CD14-positive monocyte (primary cell): ENCODE measurements around the gene KRT6C. TPM values are rescaled to one million over a fixed set of nuclear protein-coding genes. Genes with fewer than 3 reads are reported as not detected.

Source experiments
- DNase-seq, 3 donors: peaks; one replicate each; pipeline ENCODE4 v3.0.0-alpha.2; 2011 to 2022
- H2AFZ ChIP-seq: 2 replicates; pipeline ENCODE4 v1.6.0; 2012; ENCODE audit warnings: mild to moderate bottlenecking, low read depth, low read length, inconsistent platforms; ENCODE audit not compliant: insufficient read depth, poor library complexity, severe bottlenecking
- H3K27ac ChIP-seq, 2 donors: 1 replicate in 1 of 2; 2 replicates in 1 of 2; pipeline ENCODE4 v1.5.1; 2012 to 2013; ENCODE audit warnings: low read length in 2 of 2, control low read depth in 1 of 2, inconsistent platforms in 1 of 2, low read depth in 1 of 2, mild to moderate bottlenecking in 1 of 2
- H3K27me3 ChIP-seq, 2 donors: one replicate each; pipeline versions ENCODE4 v1.6.0 to v1.6.1; 2011 to 2013; ENCODE audit warnings: low read length in 2 of 2; ENCODE audit not compliant: control insufficient read depth in 2 of 2, insufficient read depth in 2 of 2
- H3K36me3 ChIP-seq, 2 donors: replicated peaks in 1 of 2; 1 replicate in 1 of 2; 2 replicates in 1 of 2; pipeline versions ENCODE4 v1.5.1 to v1.6.1; 2012 to 2013; ENCODE audit warnings: low read length in 2 of 2, control low read depth in 1 of 2, inconsistent platforms in 1 of 2, mild to moderate bottlenecking in 1 of 2; ENCODE audit not compliant: insufficient read depth in 2 of 2, control insufficient read depth in 1 of 2
- H3K4me1 ChIP-seq, 2 donors: 1 replicate in 1 of 2; 2 replicates in 1 of 2; pipeline versions ENCODE4 v1.5.1 to v1.6.1; 2012 to 2013; ENCODE audit warnings: low read length in 2 of 2, control low read depth in 1 of 2, inconsistent platforms in 1 of 2, mild to moderate bottlenecking in 1 of 2, moderate library complexity in 1 of 2; ENCODE audit not compliant: insufficient read depth in 2 of 2, control insufficient read depth in 1 of 2
- H3K4me2 ChIP-seq: replicated peaks from 2 replicates; pipeline ENCODE3; 2012; ENCODE audit warnings: low read length, moderate library complexity, mild to moderate bottlenecking; ENCODE audit not compliant: poor library complexity, severe bottlenecking; ENCODE audit errors: extremely low read depth
- H3K4me3 ChIP-seq, 3 experiments: fragments of 200-600 bp in 1 of 3; sonication (generic) in 1 of 3; replicated peaks in 1 of 3; 1 replicate in 2 of 3; 2 replicates in 1 of 3; pipeline ENCODE4 v1.5.1; 2011 to 2013; ENCODE audit warnings: low read length in 3 of 3, mild to moderate bottlenecking in 3 of 3, control low read depth in 2 of 3, low read depth in 2 of 3, inconsistent platforms in 1 of 3, moderate library complexity in 1 of 3
- H3K79me2 ChIP-seq: 2 replicates; pipeline ENCODE4 v1.6.0; 2012; ENCODE audit warnings: mild to moderate bottlenecking, control low read depth, inconsistent platforms, low read length, moderate library complexity; ENCODE audit not compliant: insufficient read depth
- H3K9ac ChIP-seq: 2 replicates; pipeline ENCODE4 v1.6.0; 2017; ENCODE audit warnings: low read length, mild to moderate bottlenecking; ENCODE audit not compliant: insufficient read depth, poor library complexity, severe bottlenecking
- H3K9me3 ChIP-seq, 2 donors: replicated peaks in 1 of 2; 1 replicate in 1 of 2; 2 replicates in 1 of 2; pipeline versions ENCODE4 v1.5.1 to v1.6.1; 2012 to 2013; ENCODE audit warnings: low read length in 2 of 2, control low read depth in 1 of 2; ENCODE audit not compliant: control insufficient read depth in 1 of 2, insufficient read depth in 1 of 2
- H4K20me1 ChIP-seq: 2 replicates; pipeline ENCODE4 v1.6.0; 2012; ENCODE audit warnings: mild to moderate bottlenecking, low read length, control low read depth, moderate library complexity; ENCODE audit not compliant: insufficient read depth
- H3K27ac Mint-ChIP-seq, 7 donors: one replicate each; pipeline ENCODE4 v1.8.0; 2020; ENCODE audit warnings: mild to moderate bottlenecking in 7 of 7, mixed read lengths in 7 of 7, moderate library complexity in 6 of 7, inconsistent platforms in 2 of 7
- H3K27me3 Mint-ChIP-seq, 3 donors: one replicate each; pipeline ENCODE4 v1.8.0; 2021 to 2022; ENCODE audit warnings: low read depth in 3 of 3, mild to moderate bottlenecking in 3 of 3, mixed read lengths in 3 of 3, moderate library complexity in 3 of 3, inconsistent platforms in 1 of 3
- H3K36me3 Mint-ChIP-seq, 2 donors: one replicate each; pipeline ENCODE4 v1.8.0; 2020; ENCODE audit warnings: mixed read lengths in 2 of 2, inconsistent platforms in 1 of 2, mild to moderate bottlenecking in 1 of 2
- H3K4me1 Mint-ChIP-seq: one replicate; pipeline ENCODE4 v1.8.0; 2020; ENCODE audit warnings: mild to moderate bottlenecking, mixed read lengths
- H3K4me3 Mint-ChIP-seq, 2 donors: one replicate each; pipeline ENCODE4 v1.8.0; 2020; ENCODE audit warnings: mild to moderate bottlenecking in 2 of 2, mixed read lengths in 2 of 2, moderate library complexity in 1 of 2
- H3K9me3 Mint-ChIP-seq, 7 donors: one replicate each; pipeline ENCODE4 v1.8.0; 2020 to 2022; ENCODE audit warnings: mixed read lengths in 7 of 7, mild to moderate bottlenecking in 6 of 7, moderate library complexity in 6 of 7, inconsistent platforms in 2 of 7
- CTCF ChIP-seq: fragments of 200-600 bp; IDR thresholded peaks from one replicate; pipeline ENCODE4 v1.8.0; 2022; ENCODE audit warnings: antibody characterized with exemption, mild to moderate bottlenecking
- WGBS: methylation state at CpG from one replicate; pipeline ENCODE4 v1.1.5; 2013; ENCODE audit warnings: missing lambda C conversion rate; ENCODE audit not compliant: insufficient coverage; 5-methylcytosine and 5-hydroxymethylcytosine counted together
- intact Hi-C, 2 donors: fragments of 100-400 bp; cut with micrococcal nuclease; formaldehyde crosslinking; loops; one replicate each; pipeline versions ENCODE4 v1.15.0 to v1.15.1; 2023
- polyA plus RNA-seq, 3 donors: library from polyadenylated mRNA; depleted of rRNA in 1 of 3; unstranded in 2 of 3; stranded (reverse) in 1 of 3; fragments of 300-500 nt in 2 of 3; fragments of >200 nt in 1 of 3; fragmentation: Illumina TruSeq in 2 of 3; gene quantifications; 1 replicate in 2 of 3; 2 replicates in 1 of 3; pipeline ENCODE4 v1.2.3, GENCODE V29; 2012 to 2021

KRT6C gene
- polyA plus RNA-seq, 3 donors, result not detected

GRCh38 chr12:52423661-52424500, 49.7 kb downstream of the KRT6C start:
- Histone ChIP-seq H2AFZ (no peak overlapping the region), H3K9me3 (no peaks in the 10 kb centered on the region), H3K36me3 (no peaks in the 10 kb centered on the region), H3K4me1 (no peaks in the 10 kb centered on the region), H3K79me2 (no peaks in the 10 kb centered on the region), H4K20me1 (no peaks in the 10 kb centered on the region), H3K27me3 (no peaks in the 10 kb centered on the region), H3K9ac (no peak overlapping the region), H3K4me3 (no peak overlapping the region), H3K4me2 (no peak overlapping the region), H3K27ac (no peak overlapping the region)
- no peak for DNase-seq
- H3K4me1 Mint-ChIP-seq, result no peaks in the 10 kb centered on the region
- intact Hi-C loops, result no loop called here
- TF ChIP-seq CTCF, result no peak
- H3K4me3 Mint-ChIP-seq, result no peak overlapping the region
- no peaks in the 10 kb centered on the region for H3K36me3 Mint-ChIP-seq
- 89% methylated on average over 9 of the region's 11 CpGs for WGBS
- H3K27ac Mint-ChIP-seq, result peak overlapping the region in 2 of 7 donors; percentile 39 to 70
- H3K27me3 Mint-ChIP-seq, result peaks cover 9 to 14% (median 13%) of the 10 kb centered on the region in 3 donors
- H3K9me3 Mint-ChIP-seq, result no peaks in the 10 kb centered on the region

GRCh38 chr12:52423035-52423434, 50.6 kb downstream of the KRT6C start:
- H3K9me3 ChIP-seq, result no peaks in the 10 kb centered on the region
- DNase-seq, result no peak
- intact Hi-C loops, result no loop called here
- H3K27me3 ChIP-seq, result no peaks in the 10 kb centered on the region
- Mint-ChIP-seq H3K27me3 (peaks cover 9 to 14% (median 9%) of the 10 kb centered on the region in 3 donors), H3K9me3 (no peaks in the 10 kb centered on the region), H3K36me3 (no peaks in the 10 kb centered on the region), H3K27ac (peak overlapping the region in 2 of 7 donors; percentile 1 to 46), H3K4me1 (no peaks in the 10 kb centered on the region), H3K4me3 (no peak overlapping the region)
- H3K36me3 ChIP-seq, result no peaks in the 10 kb centered on the region
- 61% methylated on average over 6 of the region's 6 CpGs for WGBS
- no peak overlapping the region for H3K4me3 ChIP-seq
- no peak for TF ChIP-seq CTCF
- H2AFZ ChIP-seq, result no peak overlapping the region
- H3K9ac ChIP-seq, result no peak overlapping the region
- H3K4me1 ChIP-seq, result no peaks in the 10 kb centered on the region
- no peak overlapping the region for H3K4me2 ChIP-seq
- no peaks in the 10 kb centered on the region for H3K79me2 ChIP-seq
- no peaks in the 10 kb centered on the region for H4K20me1 ChIP-seq
- no peak overlapping the region for H3K27ac ChIP-seq
